Activated CD8-positive, alpha-beta memory T cell treated with anti-CD3 and anti-CD28 coated beads, Interleukin-2, amount 50 U/mL, for 24 hours (primary cell): ENCODE data around the gene ANO9.
"Not testable (repeated sequence)": the region's sequence is repeated elsewhere in the genome, so short reads cannot be mapped to it uniquely, and the experiment has no call there.

ENCODE experiments used
- DNase-seq: peaks from one replicate; pipeline ENCODE4 v3.0.0-alpha.2; 2020; ENCODE audit errors: extremely low read depth

Gene ANO9

GRCh38 chr11:416051-416756, 25.6 kb downstream of the ANO9 start:
- DNase-seq, result no peak

- no peak for DNase-seq
These were observed 26.2 kb downstream of the ANO9 start for GRCh38 chr11:415640-416041.

GRCh38 chr11:414318-414857, 27.4 kb downstream of the ANO9 start:
- DNase-seq, result no peak

GRCh38 chr11:413120-414081, 28.4 kb downstream of the ANO9 start:
- no peak for DNase-seq

DNA sequence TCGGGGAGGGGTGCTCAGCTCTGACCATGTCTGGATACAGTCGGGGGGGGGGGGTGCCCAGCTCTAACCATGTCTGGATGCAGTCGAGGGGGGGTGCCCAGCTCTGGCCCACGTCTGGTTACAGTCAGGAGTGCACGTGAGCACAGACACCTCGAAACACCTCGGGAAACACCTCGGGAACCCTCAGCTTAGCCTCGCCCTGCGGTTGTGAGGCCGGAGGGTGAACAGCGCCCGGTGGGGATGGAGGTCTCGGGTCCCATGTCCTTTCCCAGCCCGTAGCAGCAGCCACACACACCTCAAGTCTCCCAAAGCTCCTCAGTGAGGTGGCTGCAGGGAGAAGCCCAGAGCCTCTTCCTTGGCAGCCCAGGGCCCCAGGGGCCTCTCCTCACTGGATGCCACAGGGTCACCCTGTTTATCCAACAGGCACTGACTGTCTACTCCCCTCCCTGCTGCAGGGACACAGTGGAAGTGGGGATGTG, 29.1 kb downstream of the ANO9 start:
- DNase-seq, result no peak

DNA sequence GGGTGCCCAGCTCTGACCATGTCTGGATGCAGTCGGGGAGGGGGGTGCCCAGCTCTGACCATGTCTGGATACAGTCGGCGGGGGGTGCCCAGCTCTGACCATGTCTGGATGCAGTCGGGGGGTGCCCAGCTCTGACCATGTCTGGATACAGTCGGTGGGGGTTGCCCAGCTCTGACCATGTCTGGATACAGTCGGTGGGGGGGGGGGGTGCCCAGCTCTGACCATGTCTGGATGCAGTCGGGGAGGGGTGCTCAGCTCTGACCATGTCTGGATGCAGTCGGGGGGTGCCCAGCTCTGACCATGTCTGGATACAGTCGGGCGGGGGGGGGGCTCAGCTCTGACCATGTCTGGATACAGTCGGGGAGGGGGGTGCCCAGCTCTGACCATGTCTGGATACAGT, 30.3 kb downstream of the ANO9 start:
- DNase-seq, result not testable (repeated sequence)

GRCh38 chr11:410711-411110, 31.1 kb downstream of the ANO9 start:
- not testable (repeated sequence) for DNase-seq

DNA sequence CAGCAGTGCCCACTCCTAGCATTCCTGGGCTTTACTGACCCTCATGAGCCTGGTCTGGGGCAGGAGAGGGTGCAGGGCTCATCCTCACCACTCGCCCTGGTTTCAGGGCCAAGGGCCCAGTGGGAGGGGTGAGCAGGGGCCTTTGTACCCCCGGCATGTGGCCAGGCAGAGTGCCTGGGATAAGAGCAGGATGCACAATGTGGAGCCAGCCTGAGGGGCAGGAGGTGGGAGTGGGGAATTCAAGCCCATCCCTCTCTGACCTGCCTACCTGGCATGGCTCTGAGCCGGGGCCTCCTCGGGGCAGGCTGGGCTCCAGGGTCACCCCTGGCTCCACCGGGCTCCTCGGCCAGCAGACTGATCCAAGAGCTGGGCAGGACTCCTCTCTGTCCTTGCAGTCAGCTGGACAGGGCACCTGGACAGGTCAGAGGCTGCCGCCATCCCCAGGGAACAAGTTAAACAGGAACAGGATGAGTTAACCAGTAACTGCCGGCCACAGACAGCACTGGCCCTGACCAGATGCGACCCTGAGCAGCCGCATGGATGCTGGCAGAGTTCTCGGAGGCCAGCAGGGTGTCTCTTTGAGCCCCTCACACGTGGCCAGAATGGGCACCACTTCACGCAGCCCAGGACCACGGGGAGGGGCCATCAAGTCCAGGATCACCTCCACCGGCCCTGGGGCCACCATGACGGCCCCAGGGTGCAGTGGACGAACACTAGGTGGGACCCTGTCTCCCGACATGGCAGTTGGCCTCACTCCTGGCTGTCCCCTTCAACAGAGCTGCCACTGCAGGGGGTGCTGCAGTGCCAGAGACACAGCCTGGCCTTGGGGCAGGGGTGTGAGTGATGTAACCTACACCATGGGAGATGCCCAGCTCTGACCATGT, 32.0 kb downstream of the ANO9 start:
- DNase-seq, result no peak

- DNase-seq, result no peak
These were observed 32.7 kb downstream of the ANO9 start for GRCh38 chr11:409008-409599.

GRCh38 chr11:408154-409007, 33.4 kb downstream of the ANO9 start:
- DNase-seq, result no peak

GRCh38 chr11:407651-408123, 34.1 kb downstream of the ANO9 start:
- no peak for DNase-seq

GRCh38 chr11:406796-407650, 34.8 kb downstream of the ANO9 start:
- DNase-seq, result peak; percentile 81

DNA sequence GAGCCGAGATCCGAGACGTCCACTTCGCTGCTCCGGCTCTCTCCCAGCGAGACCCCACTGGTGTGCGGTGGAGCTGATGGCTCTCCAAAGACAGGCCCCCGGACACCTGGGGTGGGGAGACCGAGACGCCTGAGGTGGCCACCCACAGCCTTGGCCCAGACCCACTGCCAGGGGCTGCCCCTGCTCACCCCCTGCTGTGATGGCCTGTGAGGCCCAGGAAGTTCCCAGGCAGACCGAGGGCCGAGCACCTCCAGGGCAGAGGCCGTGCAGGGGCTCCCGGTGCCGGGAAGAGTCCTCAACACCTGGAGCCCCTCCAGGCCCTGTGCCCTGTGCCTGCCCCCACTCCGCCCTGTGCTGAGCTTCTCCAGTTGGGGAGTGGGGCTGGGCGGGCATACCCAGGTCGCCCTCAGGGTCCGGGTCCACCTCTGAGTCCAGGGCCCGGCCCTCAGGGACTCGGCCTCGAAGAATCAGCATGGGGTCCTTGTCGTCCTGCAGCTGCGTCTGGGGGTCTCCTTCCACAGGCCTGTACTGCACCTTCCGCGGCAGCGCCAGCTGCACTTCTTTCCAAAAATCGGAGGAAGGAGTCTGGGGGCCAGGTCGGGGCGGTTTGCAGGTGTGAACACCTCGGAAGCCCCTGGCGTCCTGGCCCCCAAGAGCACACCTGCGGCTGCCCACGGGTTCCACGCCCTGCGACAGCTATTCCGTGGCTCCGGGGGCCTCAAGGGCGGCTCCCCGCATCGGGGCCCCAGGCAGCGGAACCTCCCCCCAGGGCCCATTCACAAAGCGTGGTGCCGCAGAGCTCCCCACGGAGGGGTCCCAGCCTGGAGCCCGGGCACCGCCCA, 35.6 kb downstream of the ANO9 start:
- DNase-seq, result no peak

GRCh38 chr11:405323-405953, 36.4 kb downstream of the ANO9 start:
- DNase-seq, result no peak

DNA sequence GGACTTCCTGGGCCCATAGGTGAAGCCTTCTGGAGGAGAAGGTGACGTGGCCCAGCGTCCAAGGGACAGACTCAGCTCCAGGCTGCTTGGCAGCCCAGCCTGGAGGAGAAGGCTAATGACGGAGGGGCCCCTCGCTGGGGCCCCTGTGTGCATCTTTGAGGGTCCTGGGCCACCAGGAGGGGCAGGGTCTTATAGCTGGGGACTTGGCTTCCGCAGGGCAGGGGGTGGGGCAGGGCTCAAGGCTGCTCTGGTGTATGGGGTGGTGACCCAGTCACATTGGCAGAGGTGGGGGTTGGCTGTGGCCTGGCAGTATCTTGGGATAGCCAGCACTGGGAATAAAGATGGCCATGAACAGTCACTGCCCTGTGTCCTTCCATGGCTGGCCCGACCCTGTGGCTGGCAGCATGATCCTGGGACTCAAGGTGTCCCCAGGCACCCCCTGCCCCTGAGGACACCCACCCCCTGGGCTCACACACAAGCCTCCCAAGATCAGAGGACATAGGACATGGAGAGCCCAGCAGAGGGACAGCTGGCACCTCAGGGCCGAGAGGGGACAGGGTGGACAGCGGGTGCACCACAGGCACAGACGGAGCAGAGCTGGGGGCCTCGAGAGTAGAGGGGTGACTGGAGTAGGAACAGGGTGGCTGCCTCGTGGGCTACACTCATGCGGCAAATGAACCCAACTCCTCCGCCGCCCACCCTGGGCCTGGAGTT, 37.1 kb downstream of the ANO9 start:
- no peak for DNase-seq

- DNase-seq, result no peak
These were observed 37.9 kb downstream of the ANO9 start for GRCh38 chr11:403761-404431.
